Esophagus muscularis mucosa (tissue), 4 donors: ENCODE data around the gene VAV1. TPM values are rescaled to one million over a fixed set of nuclear protein-coding genes. Genes with fewer than 3 reads are reported as not detected.

Experiments used
- DNase-seq: peaks from one replicate; pipeline ENCODE4 v3.0.0-alpha.2; 2017; ENCODE audit errors: extremely low spot score
- H3K27ac ChIP-seq, 4 donors: fragments of 200-600 bp; sonication (generic); replicated peaks in 1 of 4; 1 replicate in 3 of 4; 2 replicates in 1 of 4; pipeline ENCODE4 v1.5.1; 2016 to 2019; ENCODE audit warnings: mild to moderate bottlenecking in 1 of 4
- H3K27me3 ChIP-seq, 4 donors: fragments of 200-600 bp; sonication (generic); one replicate each; pipeline versions ENCODE4 v1.5.1 to v1.6.0; 2016 to 2019
- H3K36me3 ChIP-seq, 4 donors: fragments of 200-600 bp; sonication (generic); one replicate each; pipeline ENCODE4 v1.5.1; 2016 to 2019
- H3K4me1 ChIP-seq, 4 donors: fragments of 200-600 bp; sonication (generic); one replicate each; pipeline ENCODE4 v1.5.1; 2016 to 2019
- H3K4me3 ChIP-seq, 4 donors: fragments of 200-600 bp; sonication (generic); 1 replicate in 2 of 4; 2 replicates in 2 of 4; pipeline ENCODE4 v1.5.1; 2016 to 2019; ENCODE audit warnings: mild to moderate bottlenecking in 4 of 4, moderate library complexity in 1 of 4
- H3K9me3 ChIP-seq, 4 donors: fragments of 200-600 bp; sonication (generic); 1 replicate in 3 of 4; 2 replicates in 1 of 4; pipeline ENCODE4 v1.5.1; 2016 to 2019
- EP300 ChIP-seq: sonication (generic); formaldehyde crosslinking; IDR thresholded peaks from one replicate; pipeline ENCODE4 v1.6.1; 2017; ENCODE audit warnings: antibody characterized with exemption
- POLR2A ChIP-seq: fragments of 450-650 bp; IDR thresholded peaks from one replicate; pipeline ENCODE4 v1.6.1; 2017; ENCODE audit warnings: antibody characterized with exemption, moderate library complexity, mild to moderate bottlenecking, low read depth
- POLR2AphosphoS5 ChIP-seq, 2 donors: sonication (generic); formaldehyde crosslinking; IDR thresholded peaks; one replicate each; pipeline ENCODE4 v1.6.1; 2017; ENCODE audit warnings: antibody characterized with exemption in 2 of 2
- WGBS: methylation state at CpG from one replicate; pipeline ENCODE4 v1.1.5; 2018; 5-methylcytosine and 5-hydroxymethylcytosine counted together
- intact Hi-C: fragments of 100-400 bp; cut with DNase I; formaldehyde crosslinking; loops from one replicate; pipeline ENCODE4 v1.15.1; 2023
- total RNA-seq, 4 donors: library from RNA; depleted of rRNA; stranded (reverse); fragments of >200 nt; gene quantifications; one replicate each; pipeline versions ENCODE4 v1.1.0 to v1.2.1, GENCODE V29; 2016
- TF ChIP-seq, protein P1 (sequence below), 3 experiments: fragments of 200-600 bp in 2 of 3; fragments of 450-650 bp in 1 of 3; sonication (generic) in 2 of 3; IDR thresholded peaks; one replicate each; pipeline ENCODE4 v1.5.1; 2017 to 2019; ENCODE audit warnings: antibody characterized with exemption in 3 of 3, mild to moderate bottlenecking in 2 of 3, moderate library complexity in 1 of 3

The VAV1 gene
- total RNA-seq, 4 donors from 2014 or later: 2.9 to 8.0 (median 4.1) TPM

GRCh38 chr19:6842871-6843607, 70.5 kb downstream of the VAV1 start:
- Histone ChIP-seq H3K4me3 (no peak overlapping the region), H3K36me3 (no peaks in the 10 kb centered on the region), H3K27ac (no peak overlapping the region), H3K27me3 (peaks cover 0 to 4% (median 0%) of the 10 kb centered on the region in 4 donors), H3K9me3 (no peaks in the 10 kb centered on the region), H3K4me1 (no peaks in the 10 kb centered on the region)
- DNase-seq: no peak
- WGBS: 82% methylated on average over 5 of the region's 5 CpGs
- no peak for TF ChIP-seq POLR2AphosphoS5 (IDR thresholded peaks at IDR 0.05)
- TF ChIP-seq EP300: no peak
- no peak for TF ChIP-seq POLR2A
- intact Hi-C loops: no loop called here

DNA sequence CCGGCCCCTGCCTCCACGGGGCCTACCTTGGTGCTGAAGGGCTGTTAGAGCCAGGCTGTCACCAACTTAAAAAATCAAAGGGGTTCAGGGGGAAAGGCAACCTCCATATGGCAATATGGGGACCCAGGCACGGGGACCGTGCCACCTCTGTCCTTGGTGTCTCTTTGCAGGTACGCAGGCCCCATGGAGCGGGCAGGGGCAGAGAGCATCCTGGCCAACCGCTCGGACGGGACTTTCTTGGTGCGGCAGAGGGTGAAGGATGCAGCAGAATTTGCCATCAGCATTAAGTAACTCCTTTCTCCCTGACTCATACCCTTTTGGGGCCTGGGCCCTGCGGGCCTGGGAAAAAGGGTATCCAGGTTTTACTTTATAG, 75.3 kb downstream of the VAV1 start:
- WGBS: 76% methylated on average over 4 of the region's 11 CpGs
- DNase-seq: no peak
- Histone ChIP-seq H3K9me3 (no peaks in the 10 kb centered on the region), H3K27ac (no peak overlapping the region), H3K4me3 (no peak overlapping the region), H3K27me3 (peaks cover 0 to 11% (median 0%) of the 10 kb centered on the region in 4 donors), H3K36me3 (no peaks in the 10 kb centered on the region), H3K4me1 (no peaks in the 10 kb centered on the region)
- intact Hi-C loops: no loop called here
- TF ChIP-seq POLR2A (no peak), POLR2AphosphoS5 (IDR thresholded peaks at IDR 0.05) (no peak), EP300 (no peak)
- TF ChIP-seq, protein P1, sequence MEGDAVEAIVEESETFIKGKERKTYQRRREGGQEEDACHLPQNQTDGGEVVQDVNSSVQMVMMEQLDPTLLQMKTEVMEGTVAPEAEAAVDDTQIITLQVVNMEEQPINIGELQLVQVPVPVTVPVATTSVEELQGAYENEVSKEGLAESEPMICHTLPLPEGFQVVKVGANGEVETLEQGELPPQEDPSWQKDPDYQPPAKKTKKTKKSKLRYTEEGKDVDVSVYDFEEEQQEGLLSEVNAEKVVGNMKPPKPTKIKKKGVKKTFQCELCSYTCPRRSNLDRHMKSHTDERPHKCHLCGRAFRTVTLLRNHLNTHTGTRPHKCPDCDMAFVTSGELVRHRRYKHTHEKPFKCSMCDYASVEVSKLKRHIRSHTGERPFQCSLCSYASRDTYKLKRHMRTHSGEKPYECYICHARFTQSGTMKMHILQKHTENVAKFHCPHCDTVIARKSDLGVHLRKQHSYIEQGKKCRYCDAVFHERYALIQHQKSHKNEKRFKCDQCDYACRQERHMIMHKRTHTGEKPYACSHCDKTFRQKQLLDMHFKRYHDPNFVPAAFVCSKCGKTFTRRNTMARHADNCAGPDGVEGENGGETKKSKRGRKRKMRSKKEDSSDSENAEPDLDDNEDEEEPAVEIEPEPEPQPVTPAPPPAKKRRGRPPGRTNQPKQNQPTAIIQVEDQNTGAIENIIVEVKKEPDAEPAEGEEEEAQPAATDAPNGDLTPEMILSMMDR (IDR thresholded peaks at IDR 0.05): no peak

GRCh38 chr19:6848986-6849385, 76.5 kb downstream of the VAV1 start:
- intact Hi-C loops: no loop called here
- Histone ChIP-seq H3K36me3 (no peaks in the 10 kb centered on the region), H3K4me3 (no peak overlapping the region), H3K27ac (no peak overlapping the region), H3K9me3 (no peaks in the 10 kb centered on the region), H3K27me3 (peaks cover 0 to 22% (median 0%) of the 10 kb centered on the region in 4 donors), H3K4me1 (no peaks in the 10 kb centered on the region)
- WGBS: 88% methylated on average over 3 of the region's 3 CpGs
- no peak for DNase-seq
- TF ChIP-seq, protein P1 (IDR thresholded peaks at IDR 0.05): no peak
- TF ChIP-seq POLR2AphosphoS5 (IDR thresholded peaks at IDR 0.05): no peak
- TF ChIP-seq POLR2A: no peak
- TF ChIP-seq EP300: no peak

- no peak overlapping the region for H3K4me3 ChIP-seq
- no peaks in the 10 kb centered on the region for H3K4me1 ChIP-seq
- H3K27me3 ChIP-seq: peaks cover 0 to 31% (median 0%) of the 10 kb centered on the region in 4 donors
- 22% methylated on average over 2 of the region's 2 CpGs for WGBS
- TF ChIP-seq POLR2AphosphoS5 (IDR thresholded peaks at IDR 0.05): no peak
- no peak for TF ChIP-seq EP300
- TF ChIP-seq POLR2A: no peak
- TF ChIP-seq, protein P1 (IDR thresholded peaks at IDR 0.05): no peak
- DNase-seq: no peak
- H3K36me3 ChIP-seq: no peaks in the 10 kb centered on the region
- intact Hi-C loops: no loop called here
- H3K9me3 ChIP-seq: no peaks in the 10 kb centered on the region
- no peak overlapping the region for H3K27ac ChIP-seq
These were observed 77.4 kb downstream of the VAV1 start for GRCh38 chr19:6849876-6850275.

DNA sequence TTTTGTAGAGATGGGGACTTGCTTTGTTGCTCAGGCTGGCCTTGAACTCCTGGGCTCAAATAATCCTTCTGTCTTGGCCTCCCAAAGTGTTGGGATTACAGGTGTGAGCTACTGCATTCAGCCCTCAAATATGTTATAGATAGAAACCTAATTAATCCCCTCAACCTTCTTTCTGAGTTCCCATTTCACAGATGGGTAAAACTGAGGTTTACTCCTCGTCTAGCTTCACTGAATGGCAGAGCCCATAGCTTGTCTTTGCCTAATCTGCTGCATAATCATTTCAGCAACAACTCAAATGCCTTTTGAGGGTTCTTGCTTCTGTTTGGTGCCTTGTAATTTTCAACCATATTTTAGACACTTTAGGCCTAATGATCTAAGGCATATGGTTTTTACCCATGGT, 78.9 kb downstream of the VAV1 start:
- intact Hi-C loops: no loop called here
- TF ChIP-seq POLR2AphosphoS5 (IDR thresholded peaks at IDR 0.05): no peak
- no peak for TF ChIP-seq POLR2A
- TF ChIP-seq, protein P1 (IDR thresholded peaks at IDR 0.05): no peak
- no peak for TF ChIP-seq EP300
- peaks cover 0 to 32% (median 0%) of the 10 kb centered on the region in 4 donors for H3K27me3 ChIP-seq
- H3K9me3 ChIP-seq: no peaks in the 10 kb centered on the region
- no peak for DNase-seq
- H3K4me3 ChIP-seq: no peak overlapping the region
- H3K4me1 ChIP-seq: no peaks in the 10 kb centered on the region
- 71% methylated on average over 1 of the region's 1 CpG for WGBS
- no peaks in the 10 kb centered on the region for H3K36me3 ChIP-seq
- H3K27ac ChIP-seq: no peak overlapping the region
